Vagina (tissue), 2 donors: ENCODE data around the gene COMMD4.

Source experiments
- CTCF ChIP-seq, 3 experiments: fragments of 450-650 bp in 2 of 3; fragments of 200-600 bp in 1 of 3; sonication (generic) in 1 of 3; IDR thresholded peaks; one replicate each; pipeline ENCODE4 v1.5.1; 2017 to 2019; ENCODE audit warnings: antibody characterized with exemption in 3 of 3, mild to moderate bottlenecking in 2 of 3, moderate library complexity in 2 of 3
- POLR2A ChIP-seq, 2 donors: fragments of 450-650 bp; IDR thresholded peaks; one replicate each; pipeline ENCODE4 v1.6.1; 2017; ENCODE audit warnings: antibody characterized with exemption in 2 of 2, mild to moderate bottlenecking in 2 of 2, moderate library complexity in 2 of 2
- POLR2AphosphoS5 ChIP-seq, 2 donors: sonication (generic); formaldehyde crosslinking; IDR thresholded peaks; one replicate each; pipeline ENCODE4 v1.9.0; 2017; ENCODE audit warnings: antibody characterized with exemption in 2 of 2, mild to moderate bottlenecking in 2 of 2, low read depth in 1 of 2; ENCODE audit not compliant: insufficient read depth in 1 of 2

GRCh38 chr15:75342221-75342620 is 6.4 kb downstream of the COMMD4 start:
- TF ChIP-seq POLR2AphosphoS5 (IDR thresholded peaks at IDR 0.05; ENCODE audit: insufficient read depth in 1 of 2, low read depth in 1 of 2) (no peak), CTCF (IDR thresholded peaks at IDR 0.05) (no peak), POLR2A (IDR thresholded peaks at IDR 0.05) (no peak)
